Stimulated activated CD4-positive, alpha-beta T cell treated with anti-CD3 and anti-CD28 coated beads, Interleukin-15, amount 100 ng/mL, for 1 hour (primary cell): Measurements from ENCODE around the gene SPANXA1.
"Not testable (repeated sequence)": the region's sequence is repeated elsewhere in the genome, so short reads cannot be mapped to it uniquely, and the experiment has no call there.

Source experiments
- DNase-seq, 2 donors: peaks; one replicate each; pipeline ENCODE4 v3.0.0-alpha.2; 2020; ENCODE audit warnings: low read depth in 1 of 2, low spot score in 1 of 2

The SPANXA1 gene, protein sequence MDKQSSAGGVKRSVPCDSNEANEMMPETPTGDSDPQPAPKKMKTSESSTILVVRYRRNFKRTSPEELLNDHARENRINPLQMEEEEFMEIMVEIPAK

DNA sequence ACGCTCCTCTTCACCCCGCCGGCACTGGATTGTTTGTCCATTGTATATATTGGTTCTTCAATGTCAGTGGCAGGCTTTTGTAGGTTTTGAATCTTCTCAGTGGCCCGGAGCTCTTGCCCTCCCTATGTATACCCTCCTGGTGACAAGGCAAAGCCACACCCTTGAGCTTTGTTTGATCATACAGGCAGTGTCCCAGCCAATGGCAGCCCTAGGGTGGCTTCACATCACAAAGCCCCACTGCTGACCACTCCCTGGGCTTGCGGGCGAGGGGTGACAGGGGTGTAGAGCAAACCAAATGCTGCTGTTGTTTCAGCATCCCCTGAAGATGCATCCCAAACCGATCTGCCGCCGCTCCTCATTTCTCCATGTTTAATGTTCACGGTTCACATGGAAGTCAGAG is at the start of gene SPANXA1:
SPANXA1 (minus strand) TSS at position 101 of the 400 bp plus-strand sequence; CDS start at position 41, 60 bp downstream.
- DNase-seq, result not testable (repeated sequence)

GRCh38 chrX:141632124-141632523 is 47.6 kb upstream of the SPANXA1 start:
- no peak for DNase-seq

GRCh38 chrX:141619336-141619735 is 34.8 kb upstream of the SPANXA1 start:
- DNase-seq, result no peak

- no peak for DNase-seq
Observed at GRCh38 chrX:141609111-141609510, 24.6 kb upstream of the SPANXA1 start.

DNA sequence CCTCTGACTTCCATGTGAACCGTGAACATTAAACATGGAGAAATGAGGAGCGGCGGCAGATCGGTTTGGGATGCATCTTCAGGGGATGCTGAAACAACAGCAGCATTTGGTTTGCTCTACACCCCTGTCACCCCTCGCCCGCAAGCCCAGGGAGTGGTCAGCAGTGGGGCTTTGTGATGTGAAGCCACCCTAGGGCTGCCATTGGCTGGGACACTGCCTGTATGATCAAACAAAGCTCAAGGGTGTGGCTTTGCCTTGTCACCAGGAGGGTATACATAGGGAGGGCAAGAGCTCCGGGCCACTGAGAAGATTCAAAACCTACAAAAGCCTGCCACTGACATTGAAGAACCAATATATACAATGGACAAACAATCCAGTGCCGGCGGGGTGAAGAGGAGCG is 4.9 kb upstream of the SPANXA1 start, which contains the start of gene SPANXA2:
SPANXA2 (plus strand) TSS at position 301 of the 400 bp plus-strand sequence; CDS start at position 361, 60 bp downstream.
- DNase-seq, result not testable (repeated sequence)

GRCh38 chrX:141542551-141542950 is 42.0 kb downstream of the SPANXA1 start:
- not testable (repeated sequence) for DNase-seq
